Measurements from ENCODE around the gene P4HB.

P4HB gene

GRCh38 chr17:81825841-81826466 lies 34.4 kb downstream of the P4HB start:
- no peak for DNase-seq

DNA sequence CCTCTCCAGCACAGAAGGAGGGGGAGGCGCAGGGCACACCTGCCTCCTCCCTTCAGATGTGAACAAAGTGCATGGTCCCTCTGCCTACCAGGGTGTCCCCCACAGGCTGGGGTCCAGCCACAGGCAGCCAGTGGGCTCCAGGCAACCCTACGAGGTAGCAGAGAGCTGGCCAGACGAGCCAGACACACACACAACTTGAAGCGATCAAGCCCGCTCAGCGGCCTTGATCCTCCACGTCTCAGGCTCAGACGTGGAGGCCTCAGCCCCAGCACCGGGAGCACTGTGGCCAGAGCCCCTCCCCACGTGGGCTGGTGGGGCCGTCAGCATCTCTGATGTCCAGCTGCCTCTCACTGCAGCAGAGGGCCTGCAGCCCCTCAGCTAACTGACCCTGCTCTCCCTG lies 35.7 kb downstream of the P4HB start:
- DNase-seq, result no peak

DNA sequence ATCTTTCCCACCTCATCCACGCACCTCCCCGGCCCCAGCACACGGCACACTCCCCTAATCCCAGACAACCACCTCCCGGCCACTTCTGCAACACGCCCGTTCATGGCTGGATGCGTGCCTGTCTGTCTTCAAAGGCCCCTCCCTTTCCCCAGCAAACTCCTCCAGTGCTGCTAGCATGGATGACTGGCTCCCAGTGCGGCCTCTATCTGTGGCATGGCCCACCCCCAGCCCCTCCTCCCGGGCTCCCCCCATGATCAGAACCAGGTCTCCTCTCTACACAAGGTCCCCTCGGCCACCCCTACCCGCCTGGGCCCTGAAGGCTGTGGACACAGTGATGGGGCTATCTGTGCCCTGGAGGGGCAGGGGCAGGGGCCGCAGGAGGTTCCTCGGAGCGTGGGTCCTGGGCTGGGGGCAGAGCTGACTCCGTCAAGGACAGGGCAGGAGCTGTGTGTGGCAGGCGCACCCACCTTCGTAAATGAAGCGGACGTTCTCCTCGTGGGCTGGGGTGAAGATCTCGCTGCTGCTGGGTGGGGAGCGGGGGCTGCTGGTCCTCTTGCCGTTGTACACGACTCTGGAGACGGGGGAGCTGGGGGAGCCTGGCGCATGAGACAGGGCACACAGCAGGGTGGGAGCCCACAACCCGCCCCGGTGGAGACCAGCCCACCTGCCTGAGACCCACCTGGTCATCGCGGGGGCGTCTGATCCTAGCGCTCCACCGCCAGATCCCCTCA lies 36.4 kb downstream of the P4HB start:
- no peak for DNase-seq

DNA sequence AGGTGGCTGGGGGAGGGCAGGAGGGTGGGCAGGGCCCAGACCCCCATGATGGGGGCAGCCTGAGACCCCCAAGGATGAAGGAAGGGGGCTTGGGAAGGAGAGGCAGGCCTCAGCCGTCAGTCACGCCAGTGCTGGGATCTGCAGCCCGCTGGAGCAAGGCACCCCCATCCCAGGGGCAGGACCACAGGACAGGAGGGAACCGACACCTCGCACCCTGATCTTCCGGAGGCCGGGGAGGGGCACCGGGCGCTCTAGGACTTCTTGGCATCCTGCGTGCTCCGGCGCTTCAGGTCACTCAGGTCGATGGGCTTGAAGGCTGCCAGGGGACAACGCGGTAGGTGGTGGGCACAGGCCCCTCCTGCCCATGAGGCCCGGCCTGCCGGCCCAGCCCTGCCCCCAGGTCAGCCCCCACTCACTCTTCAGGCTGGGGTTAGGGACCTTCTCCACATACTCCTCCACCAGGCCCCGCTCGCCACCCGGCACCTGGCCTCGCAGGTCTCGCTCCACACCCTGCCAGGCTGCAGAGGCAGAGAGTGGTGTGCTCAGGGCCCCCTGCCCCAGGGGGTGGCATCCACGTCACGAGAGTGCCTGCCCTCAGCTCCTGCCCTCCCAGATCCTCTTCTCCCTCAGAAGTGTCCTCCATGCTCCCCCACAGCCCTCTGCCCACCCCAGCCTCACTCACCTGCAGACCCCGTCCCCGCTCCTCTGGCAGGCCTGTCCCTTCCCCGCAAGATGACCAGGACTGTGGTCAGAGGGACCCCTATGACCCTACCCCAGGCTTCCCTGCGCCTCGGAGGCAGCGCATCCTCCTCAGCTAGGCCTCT lies 37.1 kb downstream of the P4HB start:
- DNase-seq, result no peak

DNA sequence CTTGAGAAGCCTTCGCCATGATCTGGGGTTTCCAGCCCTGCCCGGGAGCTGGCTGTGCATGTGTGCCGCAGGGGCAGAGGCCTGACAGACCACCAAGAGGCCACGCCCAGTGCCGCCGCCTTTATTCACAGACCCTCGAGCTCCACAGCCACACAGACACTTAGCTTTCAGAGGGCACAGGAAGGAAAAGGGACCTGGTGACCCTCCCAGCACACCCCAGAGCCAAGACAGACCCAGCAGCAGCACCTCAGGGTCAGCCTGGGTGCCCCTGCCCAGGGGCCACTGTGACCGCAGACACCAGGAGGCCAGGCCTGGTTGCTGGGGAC lies 38.1 kb downstream of the P4HB start:
- DNase-seq, result no peak

DNA sequence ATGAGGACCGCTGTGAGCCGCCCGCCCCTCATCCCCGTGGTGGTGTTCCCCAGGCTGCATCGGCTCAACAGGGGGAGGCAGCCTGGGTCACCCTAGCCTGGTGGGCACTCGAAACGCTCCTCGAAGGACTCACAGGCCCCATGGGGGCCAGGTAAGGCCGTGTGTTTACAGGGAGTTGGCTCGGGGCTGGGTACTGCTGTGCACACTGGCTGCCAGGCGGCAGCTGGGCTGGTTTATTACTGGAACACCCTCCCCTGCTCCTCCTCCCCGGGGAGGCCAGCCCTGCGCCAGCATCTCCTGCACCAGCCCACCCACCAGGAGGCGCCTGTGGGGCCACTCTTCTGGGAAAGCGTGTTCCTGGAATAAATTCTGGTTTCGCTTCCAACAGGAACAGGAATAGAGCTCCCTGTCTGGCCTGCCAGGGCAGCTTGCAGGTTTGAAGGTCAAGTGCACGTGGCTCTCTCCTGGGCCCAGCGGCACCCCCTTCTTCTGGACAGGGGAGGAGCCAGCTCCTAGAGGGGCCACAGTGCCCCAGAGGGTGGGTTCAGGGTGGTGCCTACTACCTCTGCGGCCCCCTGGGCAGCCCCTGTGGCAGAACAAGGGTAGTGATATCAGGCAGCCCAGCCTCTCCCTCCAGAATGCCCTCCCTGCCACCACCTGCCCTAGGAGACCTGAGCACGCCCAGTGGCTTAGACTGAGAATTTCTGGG lies 38.6 kb downstream of the P4HB start:
- DNase-seq, result no peak

GRCh38 chr17:81821147-81821546 lies 39.2 kb downstream of the P4HB start:
- no peak for DNase-seq

GRCh38 chr17:81819708-81820107 lies 40.6 kb downstream of the P4HB start:
- DNase-seq, result no peak

GRCh38 chr17:81817758-81818147 lies 42.6 kb downstream of the P4HB start:
- DNase-seq, result no peak

- no peak for DNase-seq
Measured at GRCh38 chr17:81815646-81815986, 44.7 kb downstream of the P4HB start.

DNA sequence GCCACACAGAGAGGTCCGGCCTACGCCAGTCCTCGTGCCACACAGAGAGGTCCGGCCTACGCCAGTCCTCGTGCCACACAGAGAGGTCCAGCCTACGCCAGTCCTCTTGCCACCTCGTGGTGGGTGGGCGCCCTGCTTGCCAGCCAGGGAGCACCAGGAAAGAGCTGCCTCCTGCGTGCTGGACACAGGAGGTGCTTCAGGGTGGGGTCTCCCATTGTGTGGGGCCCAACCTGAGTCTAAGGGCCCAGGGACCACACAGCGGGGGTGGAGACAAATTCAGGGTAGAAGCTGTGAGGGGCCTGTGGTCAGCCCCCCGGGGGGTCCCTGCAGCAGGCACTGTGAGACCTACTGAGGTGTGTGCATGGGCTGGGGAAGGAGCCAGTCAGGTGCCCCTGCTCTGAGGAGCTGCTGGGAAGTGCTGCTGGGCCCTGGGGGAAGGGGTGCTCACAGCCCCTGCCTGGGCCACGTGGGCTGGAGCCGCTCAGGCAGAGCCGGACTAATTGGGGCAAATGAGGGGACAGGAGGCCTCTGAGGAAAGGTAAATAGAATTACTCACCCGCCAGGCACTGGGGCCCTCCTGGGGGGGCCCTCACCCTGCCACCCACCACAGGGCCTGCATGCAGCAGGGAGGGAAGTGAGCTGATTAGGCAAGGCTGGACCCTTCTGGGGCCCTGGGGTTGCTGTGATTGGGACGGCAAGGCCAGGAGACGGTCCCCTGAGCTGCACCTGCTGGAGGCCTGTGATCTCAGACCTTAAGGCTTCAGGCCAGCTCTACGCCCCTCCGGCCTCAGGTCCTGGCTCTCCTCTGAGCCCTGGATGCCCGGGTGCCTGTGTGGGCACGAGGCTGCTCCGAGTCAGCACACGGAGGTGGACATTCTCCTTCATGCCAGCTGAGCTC lies 45.3 kb downstream of the P4HB start:
- DNase-seq, result no peak

GRCh38 chr17:81813861-81814683 lies 46.3 kb downstream of the P4HB start:
- no peak for DNase-seq

DNA sequence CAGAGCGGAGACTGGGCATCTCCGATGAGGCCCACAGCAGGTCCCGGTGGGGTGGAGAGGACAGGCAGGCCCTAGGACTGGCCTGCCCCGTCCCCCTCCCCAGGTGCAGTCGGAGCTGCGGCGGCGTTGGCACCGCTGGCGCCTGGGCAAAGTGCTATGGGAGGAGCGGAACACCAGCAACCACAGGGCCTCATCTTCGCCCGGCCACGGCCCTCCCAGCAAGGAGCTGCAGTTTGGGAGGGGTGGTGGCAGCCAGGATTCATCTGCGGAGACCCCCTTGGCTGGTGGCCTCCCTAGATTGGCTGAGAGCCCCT lies 47.0 kb downstream of the P4HB start:
- DNase-seq, result no peak

DNA sequence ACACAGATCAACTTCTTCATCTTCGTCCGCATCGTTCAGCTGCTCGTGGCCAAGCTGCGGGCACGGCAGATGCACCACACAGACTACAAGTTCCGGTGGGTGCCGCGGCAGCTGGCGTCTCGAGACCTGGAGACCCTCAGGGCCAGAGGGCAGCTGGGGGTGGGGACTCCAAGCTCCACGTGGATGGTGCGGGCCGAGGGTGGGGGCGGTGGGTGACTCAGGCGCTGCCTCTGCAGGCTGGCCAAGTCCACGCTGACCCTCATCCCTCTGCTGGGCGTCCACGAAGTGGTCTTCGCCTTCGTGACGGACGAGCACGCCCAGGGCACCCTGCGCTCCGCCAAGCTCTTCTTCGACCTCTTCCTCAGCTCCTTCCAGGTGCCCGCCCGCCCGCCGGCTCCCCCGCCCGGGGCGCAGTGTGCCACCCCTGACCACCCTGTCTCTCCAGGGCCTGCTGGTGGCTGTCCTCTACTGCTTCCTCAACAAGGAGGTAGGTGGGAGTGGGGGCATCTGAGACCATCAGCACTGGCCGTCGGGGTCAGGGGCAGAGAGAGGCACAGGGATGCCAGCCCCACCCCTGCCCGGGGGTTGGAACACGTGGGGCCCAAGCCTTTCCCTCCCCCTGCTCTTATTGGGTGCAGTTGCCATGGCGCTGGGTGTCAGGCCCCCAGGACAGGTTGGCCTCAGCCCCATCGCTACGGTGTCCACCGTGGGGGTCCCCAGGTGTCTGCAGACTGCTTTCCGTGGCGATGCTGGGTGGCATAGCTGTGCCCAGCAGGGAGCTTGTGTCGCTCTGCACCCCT lies 47.6 kb downstream of the P4HB start:
- DNase-seq, result no peak

GRCh38 chr17:81811705-81812570 lies 48.4 kb downstream of the P4HB start:
- DNase-seq, result no peak

GRCh38 chr17:81810892-81811704 lies 49.2 kb downstream of the P4HB start:
- no peak for DNase-seq

DNA sequence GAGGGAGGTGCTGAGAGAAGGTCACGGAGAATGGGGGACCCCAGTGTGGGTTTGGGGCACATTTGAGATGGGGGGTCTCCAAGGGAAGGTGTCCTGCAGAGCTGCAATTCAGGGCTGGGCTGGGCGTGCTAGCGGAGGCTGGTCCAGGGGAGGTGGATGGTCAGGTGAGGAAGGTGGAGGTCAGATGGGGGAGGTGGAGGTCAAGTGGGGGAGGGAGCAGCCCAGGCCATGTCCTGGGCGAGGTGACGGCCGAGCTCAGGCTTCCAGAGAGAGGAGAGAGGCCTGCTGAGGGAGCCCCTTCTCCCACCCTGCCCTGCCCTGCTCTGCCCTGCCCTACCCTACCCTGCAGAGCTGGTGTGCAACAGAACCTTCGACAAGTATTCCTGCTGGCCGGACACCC lies 49.9 kb downstream of the P4HB start:
- DNase-seq, result no peak

DNA sequence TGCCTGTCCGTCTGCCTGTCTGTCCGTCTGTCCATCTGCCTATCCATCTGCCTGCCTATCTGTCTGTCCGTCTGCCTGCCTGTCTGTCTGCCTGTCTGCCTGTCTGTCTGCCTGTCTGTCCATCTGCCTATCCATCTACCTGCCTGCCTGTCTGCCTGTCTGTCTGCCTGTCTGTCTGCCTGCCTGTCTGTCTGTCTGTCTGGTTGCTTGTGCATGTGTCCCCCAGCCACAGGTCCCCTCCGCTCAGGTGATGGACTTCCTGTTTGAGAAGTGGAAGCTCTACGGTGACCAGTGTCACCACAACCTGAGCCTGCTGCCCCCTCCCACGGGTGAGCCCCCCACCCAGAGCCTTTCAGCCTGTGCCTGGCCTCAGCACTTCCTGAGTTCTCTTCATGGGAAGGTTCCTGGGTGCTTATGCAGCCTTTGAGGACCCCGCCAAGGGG lies 50.8 kb downstream of the P4HB start:
- no peak for DNase-seq
